OCI-LY1 (cell line): ENCODE measurements around the gene CTU1.

Experiments
- EZH2 ChIP-seq: fragments of 200-600 bp; sonication (generic), shearing (Covaris generic); IDR thresholded peaks from 2 replicates; pipeline ENCODE4 v1.8.0; 2017; ENCODE audit warnings: borderline replicate concordance, mixed run types, mild to moderate bottlenecking, antibody characterized with exemption, low read length, moderate library complexity, mixed read lengths
- TF ChIP-seq, protein P1 (sequence below): fragments of 200-600 bp; sonication (generic), shearing (Covaris generic); IDR thresholded peaks from 2 replicates; pipeline ENCODE4 v1.5.1; 2017; ENCODE audit warnings: mild to moderate bottlenecking, antibody characterized with exemption, low read length, moderate library complexity, mixed read lengths

DNA sequence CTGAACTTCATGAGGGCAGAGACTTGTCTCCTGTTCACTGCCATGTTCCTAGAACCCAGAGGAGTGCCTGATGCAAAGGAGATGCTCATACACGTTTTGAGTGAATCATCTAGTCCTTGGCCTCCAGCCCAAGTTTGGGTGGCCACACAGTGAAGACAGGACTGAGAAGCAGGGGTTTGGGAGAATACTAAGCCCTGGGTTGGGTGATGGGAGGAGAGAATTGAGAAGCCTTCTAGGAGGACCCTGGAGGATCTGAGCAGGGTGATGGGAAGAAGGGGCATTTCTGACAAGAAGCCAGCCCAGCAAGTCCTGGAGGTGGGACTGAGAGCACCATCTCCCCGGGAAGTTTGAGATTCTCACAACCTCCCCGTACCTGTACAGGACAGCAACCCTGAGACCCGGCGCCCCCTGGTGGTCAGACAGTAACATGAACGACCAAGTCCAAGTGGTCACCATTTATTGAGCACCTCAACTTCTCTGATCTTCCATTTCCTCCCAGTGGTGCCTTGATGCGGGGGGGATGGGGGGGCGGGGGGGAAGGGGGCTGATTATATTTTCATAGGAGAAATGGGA lies 11.0 kb downstream of the CTU1 start:
- TF ChIP-seq, protein P1, sequence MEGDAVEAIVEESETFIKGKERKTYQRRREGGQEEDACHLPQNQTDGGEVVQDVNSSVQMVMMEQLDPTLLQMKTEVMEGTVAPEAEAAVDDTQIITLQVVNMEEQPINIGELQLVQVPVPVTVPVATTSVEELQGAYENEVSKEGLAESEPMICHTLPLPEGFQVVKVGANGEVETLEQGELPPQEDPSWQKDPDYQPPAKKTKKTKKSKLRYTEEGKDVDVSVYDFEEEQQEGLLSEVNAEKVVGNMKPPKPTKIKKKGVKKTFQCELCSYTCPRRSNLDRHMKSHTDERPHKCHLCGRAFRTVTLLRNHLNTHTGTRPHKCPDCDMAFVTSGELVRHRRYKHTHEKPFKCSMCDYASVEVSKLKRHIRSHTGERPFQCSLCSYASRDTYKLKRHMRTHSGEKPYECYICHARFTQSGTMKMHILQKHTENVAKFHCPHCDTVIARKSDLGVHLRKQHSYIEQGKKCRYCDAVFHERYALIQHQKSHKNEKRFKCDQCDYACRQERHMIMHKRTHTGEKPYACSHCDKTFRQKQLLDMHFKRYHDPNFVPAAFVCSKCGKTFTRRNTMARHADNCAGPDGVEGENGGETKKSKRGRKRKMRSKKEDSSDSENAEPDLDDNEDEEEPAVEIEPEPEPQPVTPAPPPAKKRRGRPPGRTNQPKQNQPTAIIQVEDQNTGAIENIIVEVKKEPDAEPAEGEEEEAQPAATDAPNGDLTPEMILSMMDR, result peak; percentile 66
- no peak for TF ChIP-seq EZH2
